Endothelial cell of umbilical vein (primary cell): ENCODE data around the gene RHOC.

Experiments used
- CTCF ChIP-seq, 2 donors: IDR thresholded peaks; 1 replicate in 1 of 2; 2 replicates in 1 of 2; pipeline ENCODE4 v1.5.1; 2011; ENCODE audit warnings: low read length in 2 of 2, mild to moderate bottlenecking in 2 of 2, moderate library complexity in 2 of 2, control low read depth in 1 of 2, inconsistent platforms in 1 of 2, low read depth in 1 of 2; ENCODE audit not compliant: insufficient read depth in 1 of 2; ENCODE audit errors: extremely low read depth in 1 of 2
- EZH2 ChIP-seq: IDR thresholded peaks from 2 replicates; pipeline ENCODE4 v1.6.1; 2012; ENCODE audit warnings: borderline replicate concordance, low read depth, mild to moderate bottlenecking, moderate library complexity, low read length, inconsistent platforms; ENCODE audit not compliant: severe bottlenecking
- MYC ChIP-seq: IDR thresholded peaks from one replicate; pipeline ENCODE4 v1.6.1; 2011; ENCODE audit warnings: mild to moderate bottlenecking, low read depth, low read length
- POLR2AphosphoS5 ChIP-seq: IDR thresholded peaks from 2 replicates; pipeline ENCODE4 v1.6.1; 2012; ENCODE audit warnings: low read depth, mild to moderate bottlenecking, control low read depth, low read length, moderate library complexity; ENCODE audit not compliant: insufficient read depth

GRCh38 chr1:112674986-112675727, 31.8 kb downstream of the RHOC start:
- TF ChIP-seq MYC (no peak), CTCF (IDR thresholded peaks at IDR 0.05; ENCODE audit: extremely low read depth in 1 of 2, insufficient read depth in 1 of 2, low read depth in 1 of 2, low read length in 2 of 2) (peak; percentile 6 to 10), POLR2AphosphoS5 (peak; percentile 11), EZH2 (no peak)
